SK-N-SH treated with all-trans-retinoic acid at 6 μM for 48 hours (cell line): ENCODE measurements around the gene HECA.

Experiments
- OSR1 ChIP-seq: fragments of 250-450 bp; sonication (Bioruptor Pico); IDR thresholded peaks from 2 replicates; pipeline ENCODE4 v1.8.0; 2022; ENCODE audit warnings: moderate library complexity, mild to moderate bottlenecking, inconsistent platforms
- PPARA ChIP-seq: fragments of 250-450 bp; sonication (Bioruptor Pico); IDR thresholded peaks from 2 replicates; pipeline ENCODE4 v1.5.0; 2020; ENCODE audit warnings: mild to moderate bottlenecking, borderline replicate concordance
- TOX ChIP-seq: fragments of 250-450 bp; sonication (Bioruptor Pico); IDR thresholded peaks from 2 replicates; pipeline ENCODE4 v1.8.0; 2021; ENCODE audit warnings: mild to moderate bottlenecking, moderate library complexity, borderline replicate concordance
- ZFP30 ChIP-seq: fragments of 450-650 bp; formaldehyde crosslinking; IDR thresholded peaks from 2 replicates; pipeline ENCODE4 v1.5.0; 2022; ENCODE audit warnings: mild to moderate bottlenecking, moderate library complexity
- ZNF565 ChIP-seq: fragments of 450-650 bp; formaldehyde crosslinking; conservative IDR thresholded peaks from 2 replicates; pipeline ENCODE4 v1.5.0; 2020; ENCODE audit warnings: low read depth, mild to moderate bottlenecking, moderate library complexity
- ZNF8 ChIP-seq: fragments of 450-650 bp; formaldehyde crosslinking; IDR thresholded peaks from 2 replicates; pipeline ENCODE4 v1.5.0; 2020; ENCODE audit warnings: mild to moderate bottlenecking, moderate library complexity
- TF ChIP-seq, protein P1 (sequence below): fragments of 250-450 bp; sonication (Bioruptor Pico); IDR thresholded peaks from 2 replicates; pipeline ENCODE4 v1.5.0; 2020; ENCODE audit warnings: mild to moderate bottlenecking, moderate library complexity
- TF ChIP-seq, protein P2 (sequence below): fragments of 250-450 bp; sonication (Bioruptor Pico); IDR thresholded peaks from 2 replicates; pipeline ENCODE4 v1.8.0; 2020; ENCODE audit warnings: mild to moderate bottlenecking, moderate library complexity, borderline replicate concordance
- TF ChIP-seq, protein P3 (sequence below): fragments of 250-450 bp; sonication (Bioruptor Pico); IDR thresholded peaks from 2 replicates; pipeline ENCODE4 v1.5.1; 2020; ENCODE audit warnings: low read depth, mild to moderate bottlenecking, moderate library complexity

DNA sequence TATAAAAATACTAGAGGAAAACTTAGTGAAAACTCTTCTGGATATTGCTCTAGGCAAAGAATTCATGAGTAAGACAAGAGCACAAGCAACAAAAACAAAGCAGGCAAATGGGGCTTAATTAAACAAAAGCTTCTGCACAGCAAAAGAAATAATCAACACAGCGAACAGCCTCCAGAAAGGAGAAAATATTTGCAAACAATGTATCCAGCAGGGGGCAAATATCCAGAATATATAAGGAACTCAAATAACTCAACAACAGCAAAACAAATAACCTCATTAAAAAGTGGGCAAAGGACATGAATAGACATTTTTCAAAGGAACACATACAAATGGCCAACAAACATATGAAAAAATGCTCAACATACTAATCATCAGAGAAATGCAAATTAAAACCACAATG lies 17.1 kb upstream of the HECA start:
- TF ChIP-seq, protein P1, sequence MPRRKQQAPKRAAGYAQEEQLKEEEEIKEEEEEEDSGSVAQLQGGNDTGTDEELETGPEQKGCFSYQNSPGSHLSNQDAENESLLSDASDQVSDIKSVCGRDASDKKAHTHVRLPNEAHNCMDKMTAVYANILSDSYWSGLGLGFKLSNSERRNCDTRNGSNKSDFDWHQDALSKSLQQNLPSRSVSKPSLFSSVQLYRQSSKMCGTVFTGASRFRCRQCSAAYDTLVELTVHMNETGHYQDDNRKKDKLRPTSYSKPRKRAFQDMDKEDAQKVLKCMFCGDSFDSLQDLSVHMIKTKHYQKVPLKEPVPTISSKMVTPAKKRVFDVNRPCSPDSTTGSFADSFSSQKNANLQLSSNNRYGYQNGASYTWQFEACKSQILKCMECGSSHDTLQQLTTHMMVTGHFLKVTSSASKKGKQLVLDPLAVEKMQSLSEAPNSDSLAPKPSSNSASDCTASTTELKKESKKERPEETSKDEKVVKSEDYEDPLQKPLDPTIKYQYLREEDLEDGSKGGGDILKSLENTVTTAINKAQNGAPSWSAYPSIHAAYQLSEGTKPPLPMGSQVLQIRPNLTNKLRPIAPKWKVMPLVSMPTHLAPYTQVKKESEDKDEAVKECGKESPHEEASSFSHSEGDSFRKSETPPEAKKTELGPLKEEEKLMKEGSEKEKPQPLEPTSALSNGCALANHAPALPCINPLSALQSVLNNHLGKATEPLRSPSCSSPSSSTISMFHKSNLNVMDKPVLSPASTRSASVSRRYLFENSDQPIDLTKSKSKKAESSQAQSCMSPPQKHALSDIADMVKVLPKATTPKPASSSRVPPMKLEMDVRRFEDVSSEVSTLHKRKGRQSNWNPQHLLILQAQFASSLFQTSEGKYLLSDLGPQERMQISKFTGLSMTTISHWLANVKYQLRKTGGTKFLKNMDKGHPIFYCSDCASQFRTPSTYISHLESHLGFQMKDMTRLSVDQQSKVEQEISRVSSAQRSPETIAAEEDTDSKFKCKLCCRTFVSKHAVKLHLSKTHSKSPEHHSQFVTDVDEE (CRISPR knock-in tag) = no peak
- no peak for TF ChIP-seq ZNF8 (CRISPR knock-in tag)
- TF ChIP-seq, protein P2, sequence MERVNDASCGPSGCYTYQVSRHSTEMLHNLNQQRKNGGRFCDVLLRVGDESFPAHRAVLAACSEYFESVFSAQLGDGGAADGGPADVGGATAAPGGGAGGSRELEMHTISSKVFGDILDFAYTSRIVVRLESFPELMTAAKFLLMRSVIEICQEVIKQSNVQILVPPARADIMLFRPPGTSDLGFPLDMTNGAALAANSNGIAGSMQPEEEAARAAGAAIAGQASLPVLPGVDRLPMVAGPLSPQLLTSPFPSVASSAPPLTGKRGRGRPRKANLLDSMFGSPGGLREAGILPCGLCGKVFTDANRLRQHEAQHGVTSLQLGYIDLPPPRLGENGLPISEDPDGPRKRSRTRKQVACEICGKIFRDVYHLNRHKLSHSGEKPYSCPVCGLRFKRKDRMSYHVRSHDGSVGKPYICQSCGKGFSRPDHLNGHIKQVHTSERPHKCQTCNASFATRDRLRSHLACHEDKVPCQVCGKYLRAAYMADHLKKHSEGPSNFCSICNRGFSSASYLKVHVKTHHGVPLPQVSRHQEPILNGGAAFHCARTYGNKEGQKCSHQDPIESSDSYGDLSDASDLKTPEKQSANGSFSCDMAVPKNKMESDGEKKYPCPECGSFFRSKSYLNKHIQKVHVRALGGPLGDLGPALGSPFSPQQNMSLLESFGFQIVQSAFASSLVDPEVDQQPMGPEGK (CRISPR knock-in tag) = no peak
- TF ChIP-seq PPARA = no peak
- TF ChIP-seq ZFP30 (CRISPR knock-in tag) = no peak
- no peak for TF ChIP-seq TOX
- no peak for TF ChIP-seq ZNF565 (CRISPR knock-in tag)
- TF ChIP-seq, protein P3, sequence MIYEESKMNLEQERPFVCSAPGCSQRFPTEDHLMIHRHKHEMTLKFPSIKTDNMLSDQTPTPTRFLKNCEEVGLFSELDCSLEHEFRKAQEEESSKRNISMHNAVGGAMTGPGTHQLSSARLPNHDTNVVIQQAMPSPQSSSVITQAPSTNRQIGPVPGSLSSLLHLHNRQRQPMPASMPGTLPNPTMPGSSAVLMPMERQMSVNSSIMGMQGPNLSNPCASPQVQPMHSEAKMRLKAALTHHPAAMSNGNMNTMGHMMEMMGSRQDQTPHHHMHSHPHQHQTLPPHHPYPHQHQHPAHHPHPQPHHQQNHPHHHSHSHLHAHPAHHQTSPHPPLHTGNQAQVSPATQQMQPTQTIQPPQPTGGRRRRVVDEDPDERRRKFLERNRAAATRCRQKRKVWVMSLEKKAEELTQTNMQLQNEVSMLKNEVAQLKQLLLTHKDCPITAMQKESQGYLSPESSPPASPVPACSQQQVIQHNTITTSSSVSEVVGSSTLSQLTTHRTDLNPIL (CRISPR knock-in tag) = no peak
- no peak for TF ChIP-seq OSR1 (CRISPR knock-in tag)
